Epithelial cell of esophagus (primary cell): ENCODE data around the gene GDF15.
"Not testable (repeated sequence)": the region's sequence is repeated elsewhere in the genome, so short reads cannot be mapped to it uniquely, and the experiment has no call there.

Source experiments
- DNase-seq: peaks from one replicate; pipeline ENCODE4 v3.0.0; 2010; ENCODE audit warnings: low read depth
- H3K4me3 ChIP-seq: 2 replicates; pipeline ENCODE4 v1.5.1; 2011; ENCODE audit warnings: mild to moderate bottlenecking, low read length, control low read depth
- TF ChIP-seq, protein P1 (sequence below): IDR thresholded peaks from 2 replicates; pipeline ENCODE4 v1.5.1; 2011; ENCODE audit warnings: low read depth, mild to moderate bottlenecking, low read length, control low read depth, inconsistent platforms; ENCODE audit not compliant: insufficient read depth; ENCODE audit errors: missing control alignments

Gene GDF15

GRCh38 chr19:18344582-18344950 lies 41.4 kb upstream of the GDF15 start:
- no peak for DNase-seq
- H3K4me3 ChIP-seq: no peak overlapping the region
- TF ChIP-seq, protein P1, sequence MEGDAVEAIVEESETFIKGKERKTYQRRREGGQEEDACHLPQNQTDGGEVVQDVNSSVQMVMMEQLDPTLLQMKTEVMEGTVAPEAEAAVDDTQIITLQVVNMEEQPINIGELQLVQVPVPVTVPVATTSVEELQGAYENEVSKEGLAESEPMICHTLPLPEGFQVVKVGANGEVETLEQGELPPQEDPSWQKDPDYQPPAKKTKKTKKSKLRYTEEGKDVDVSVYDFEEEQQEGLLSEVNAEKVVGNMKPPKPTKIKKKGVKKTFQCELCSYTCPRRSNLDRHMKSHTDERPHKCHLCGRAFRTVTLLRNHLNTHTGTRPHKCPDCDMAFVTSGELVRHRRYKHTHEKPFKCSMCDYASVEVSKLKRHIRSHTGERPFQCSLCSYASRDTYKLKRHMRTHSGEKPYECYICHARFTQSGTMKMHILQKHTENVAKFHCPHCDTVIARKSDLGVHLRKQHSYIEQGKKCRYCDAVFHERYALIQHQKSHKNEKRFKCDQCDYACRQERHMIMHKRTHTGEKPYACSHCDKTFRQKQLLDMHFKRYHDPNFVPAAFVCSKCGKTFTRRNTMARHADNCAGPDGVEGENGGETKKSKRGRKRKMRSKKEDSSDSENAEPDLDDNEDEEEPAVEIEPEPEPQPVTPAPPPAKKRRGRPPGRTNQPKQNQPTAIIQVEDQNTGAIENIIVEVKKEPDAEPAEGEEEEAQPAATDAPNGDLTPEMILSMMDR: no peak

GRCh38 chr19:18345296-18345695 lies 40.7 kb upstream of the GDF15 start:
- no peak overlapping the region for H3K4me3 ChIP-seq
- DNase-seq: no peak
- TF ChIP-seq, protein P1: no peak

- TF ChIP-seq, protein P1: no peak
- no peak overlapping the region for H3K4me3 ChIP-seq
- DNase-seq: peak; percentile 60
Observed at GRCh38 chr19:18346091-18346490, 39.9 kb upstream of the GDF15 start.

- H3K4me3 ChIP-seq: no peak overlapping the region
- TF ChIP-seq, protein P1: no peak
- DNase-seq: no peak
Observed at GRCh38 chr19:18348171-18348570, 37.8 kb upstream of the GDF15 start.

- DNase-seq: not testable (repeated sequence)
Observed at GRCh38 chr19:18348818-18349339, 37.1 kb upstream of the GDF15 start.

GRCh38 chr19:18349524-18350128 lies 36.3 kb upstream of the GDF15 start:
- no peak overlapping the region for H3K4me3 ChIP-seq
- DNase-seq: peak; percentile 67
- TF ChIP-seq, protein P1: peak; percentile 94

More at GRCh38 chr19:18348818-18349339, 37.1 kb upstream of the GDF15 start:
- not testable (repeated sequence) for H3K4me3 ChIP-seq

DNA sequence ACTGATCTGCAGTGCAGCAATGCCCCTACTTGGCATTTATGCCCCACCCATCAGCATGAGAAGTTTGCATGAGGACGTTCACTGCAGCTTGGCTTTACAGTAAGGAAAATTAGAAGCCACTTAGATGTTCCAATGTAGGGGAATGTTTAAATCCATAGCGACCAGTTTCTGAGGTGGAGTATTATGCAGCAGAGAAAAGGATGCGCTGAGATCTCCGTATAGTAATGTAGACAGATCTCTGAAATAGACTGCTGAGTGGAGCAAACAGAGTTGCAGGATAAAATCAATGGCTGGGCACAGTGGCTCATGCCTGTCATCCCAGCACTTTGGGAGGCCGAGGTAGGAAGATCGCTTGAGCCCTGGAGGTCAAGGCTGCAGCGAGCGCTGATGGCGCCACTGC lies 35.5 kb upstream of the GDF15 start:
- no peak overlapping the region for H3K4me3 ChIP-seq
- TF ChIP-seq, protein P1: no peak
- DNase-seq: no peak
